ENCODE measurements around the gene NTM.

NTM gene

GRCh38 chr11:131467645-131468394 lies 97.4 kb downstream of the NTM start:
- H3K4me2 ChIP-seq (ENCODE audit: low read length): no peak overlapping the region
- no peak overlapping the region for H3K9ac ChIP-seq (ENCODE audit: low read depth, low read length)
- H3K9me3 ChIP-seq (replicated peaks; ENCODE audit: low read length): no peaks in the 10 kb centered on the region
- no peaks in the 10 kb centered on the region for H3K4me1 ChIP-seq (ENCODE audit: control insufficient read depth, insufficient read depth, low read length)
- no peaks in the 10 kb centered on the region for H3K36me3 ChIP-seq (ENCODE audit: insufficient read depth, low read length)
- H3K4me3 ChIP-seq (ENCODE audit: low read length): no peak overlapping the region
- H3K27me3 ChIP-seq (ENCODE audit: control insufficient read depth, insufficient read depth, low read length): peaks cover 9% of the 10 kb centered on the region

- no peak overlapping the region for H3K4me3 ChIP-seq (ENCODE audit: low read length)
- no peaks in the 10 kb centered on the region for H3K9me3 ChIP-seq (replicated peaks; ENCODE audit: low read length)
- H3K9ac ChIP-seq (ENCODE audit: low read depth, low read length): no peak overlapping the region
- peaks cover 9% of the 10 kb centered on the region for H3K27me3 ChIP-seq (ENCODE audit: control insufficient read depth, insufficient read depth, low read length)
- no peak overlapping the region for H3K4me2 ChIP-seq (ENCODE audit: low read length)
- H3K36me3 ChIP-seq (ENCODE audit: insufficient read depth, low read length): no peaks in the 10 kb centered on the region
- H3K4me1 ChIP-seq (ENCODE audit: control insufficient read depth, insufficient read depth, low read length): no peaks in the 10 kb centered on the region
Measured at GRCh38 chr11:131468565-131468964, 98.2 kb downstream of the NTM start.

GRCh38 chr11:131470216-131470925 lies 100.0 kb downstream of the NTM start:
- no peaks in the 10 kb centered on the region for H3K4me1 ChIP-seq (ENCODE audit: control insufficient read depth, insufficient read depth, low read length)
- H3K4me2 ChIP-seq (ENCODE audit: low read length): no peak overlapping the region
- no peak overlapping the region for H3K9ac ChIP-seq (ENCODE audit: low read depth, low read length)
- no peak overlapping the region for H3K4me3 ChIP-seq (ENCODE audit: low read length)
- no peaks in the 10 kb centered on the region for H3K36me3 ChIP-seq (ENCODE audit: insufficient read depth, low read length)
- no peaks in the 10 kb centered on the region for H3K9me3 ChIP-seq (replicated peaks; ENCODE audit: low read length)
- H3K27me3 ChIP-seq (ENCODE audit: control insufficient read depth, insufficient read depth, low read length): peaks cover 9% of the 10 kb centered on the region

- Histone ChIP-seq H3K4me3 (ENCODE audit: low read length) (no peak overlapping the region), H3K9me3 (replicated peaks; ENCODE audit: low read length) (no peaks in the 10 kb centered on the region), H3K36me3 (ENCODE audit: insufficient read depth, low read length) (no peaks in the 10 kb centered on the region), H3K4me1 (ENCODE audit: control insufficient read depth, insufficient read depth, low read length) (no peaks in the 10 kb centered on the region), H3K27me3 (ENCODE audit: control insufficient read depth, insufficient read depth, low read length) (peaks cover 9% of the 10 kb centered on the region), H3K9ac (ENCODE audit: low read depth, low read length) (no peak overlapping the region), H3K4me2 (ENCODE audit: low read length) (no peak overlapping the region)
Measured at GRCh38 chr11:131471976-131472375, 101.6 kb downstream of the NTM start.

GRCh38 chr11:131474947-131475346 lies 104.5 kb downstream of the NTM start:
- Histone ChIP-seq H3K4me2 (ENCODE audit: low read length) (no peak overlapping the region), H3K4me3 (ENCODE audit: low read length) (no peak overlapping the region), H3K9me3 (replicated peaks; ENCODE audit: low read length) (no peaks in the 10 kb centered on the region), H3K4me1 (ENCODE audit: control insufficient read depth, insufficient read depth, low read length) (no peaks in the 10 kb centered on the region), H3K27me3 (ENCODE audit: control insufficient read depth, insufficient read depth, low read length) (peaks cover 9% of the 10 kb centered on the region), H3K36me3 (ENCODE audit: insufficient read depth, low read length) (no peaks in the 10 kb centered on the region), H3K9ac (ENCODE audit: low read depth, low read length) (no peak overlapping the region)

- Histone ChIP-seq H3K9ac (ENCODE audit: low read depth, low read length) (no peak overlapping the region), H3K36me3 (ENCODE audit: insufficient read depth, low read length) (no peaks in the 10 kb centered on the region), H3K4me3 (ENCODE audit: low read length) (no peak overlapping the region), H3K4me2 (ENCODE audit: low read length) (no peak overlapping the region), H3K4me1 (ENCODE audit: control insufficient read depth, insufficient read depth, low read length) (no peaks in the 10 kb centered on the region), H3K9me3 (replicated peaks; ENCODE audit: low read length) (no peaks in the 10 kb centered on the region), H3K27me3 (ENCODE audit: control insufficient read depth, insufficient read depth, low read length) (no peaks in the 10 kb centered on the region)
Measured at GRCh38 chr11:131476266-131476665, 105.9 kb downstream of the NTM start.

- Histone ChIP-seq H3K27me3 (ENCODE audit: control insufficient read depth, insufficient read depth, low read length) (no peaks in the 10 kb centered on the region), H3K36me3 (ENCODE audit: insufficient read depth, low read length) (no peaks in the 10 kb centered on the region), H3K4me2 (ENCODE audit: low read length) (no peak overlapping the region), H3K9me3 (replicated peaks; ENCODE audit: low read length) (no peaks in the 10 kb centered on the region), H3K4me1 (ENCODE audit: control insufficient read depth, insufficient read depth, low read length) (no peaks in the 10 kb centered on the region), H3K4me3 (ENCODE audit: low read length) (no peak overlapping the region), H3K9ac (ENCODE audit: low read depth, low read length) (no peak overlapping the region)
Measured at GRCh38 chr11:131478341-131478740, 107.9 kb downstream of the NTM start.

- no peaks in the 10 kb centered on the region for H3K36me3 ChIP-seq (ENCODE audit: insufficient read depth, low read length)
- no peak overlapping the region for H3K4me3 ChIP-seq (ENCODE audit: low read length)
- H3K9me3 ChIP-seq (replicated peaks; ENCODE audit: low read length): no peaks in the 10 kb centered on the region
- no peaks in the 10 kb centered on the region for H3K27me3 ChIP-seq (ENCODE audit: control insufficient read depth, insufficient read depth, low read length)
- no peaks in the 10 kb centered on the region for H3K4me1 ChIP-seq (ENCODE audit: control insufficient read depth, insufficient read depth, low read length)
- H3K4me2 ChIP-seq (ENCODE audit: low read length): no peak overlapping the region
- no peak overlapping the region for H3K9ac ChIP-seq (ENCODE audit: low read depth, low read length)
Measured at GRCh38 chr11:131481303-131481702, 110.9 kb downstream of the NTM start.

- Histone ChIP-seq H3K27me3 (ENCODE audit: control insufficient read depth, insufficient read depth, low read length) (no peaks in the 10 kb centered on the region), H3K9ac (ENCODE audit: low read depth, low read length) (no peak overlapping the region), H3K4me2 (ENCODE audit: low read length) (no peak overlapping the region), H3K4me3 (ENCODE audit: low read length) (no peak overlapping the region), H3K9me3 (replicated peaks; ENCODE audit: low read length) (no peaks in the 10 kb centered on the region), H3K4me1 (ENCODE audit: control insufficient read depth, insufficient read depth, low read length) (no peaks in the 10 kb centered on the region), H3K36me3 (ENCODE audit: insufficient read depth, low read length) (no peaks in the 10 kb centered on the region)
Measured at GRCh38 chr11:131481971-131482370, 111.6 kb downstream of the NTM start.

GRCh38 chr11:131483453-131483852 lies 113.0 kb downstream of the NTM start:
- H3K36me3 ChIP-seq (ENCODE audit: insufficient read depth, low read length): no peaks in the 10 kb centered on the region
- H3K27me3 ChIP-seq (ENCODE audit: control insufficient read depth, insufficient read depth, low read length): no peaks in the 10 kb centered on the region
- no peak overlapping the region for H3K4me3 ChIP-seq (ENCODE audit: low read length)
- no peaks in the 10 kb centered on the region for H3K4me1 ChIP-seq (ENCODE audit: control insufficient read depth, insufficient read depth, low read length)
- H3K9ac ChIP-seq (ENCODE audit: low read depth, low read length): no peak overlapping the region
- no peaks in the 10 kb centered on the region for H3K9me3 ChIP-seq (replicated peaks; ENCODE audit: low read length)
- H3K4me2 ChIP-seq (ENCODE audit: low read length): no peak overlapping the region

GRCh38 chr11:131483877-131484276 lies 113.5 kb downstream of the NTM start:
- Histone ChIP-seq H3K9me3 (replicated peaks; ENCODE audit: low read length) (no peaks in the 10 kb centered on the region), H3K4me3 (ENCODE audit: low read length) (no peak overlapping the region), H3K27me3 (ENCODE audit: control insufficient read depth, insufficient read depth, low read length) (no peaks in the 10 kb centered on the region), H3K4me2 (ENCODE audit: low read length) (no peak overlapping the region), H3K4me1 (ENCODE audit: control insufficient read depth, insufficient read depth, low read length) (no peaks in the 10 kb centered on the region), H3K9ac (ENCODE audit: low read depth, low read length) (no peak overlapping the region), H3K36me3 (ENCODE audit: insufficient read depth, low read length) (no peaks in the 10 kb centered on the region)

- Histone ChIP-seq H3K4me1 (ENCODE audit: control insufficient read depth, insufficient read depth, low read length) (no peaks in the 10 kb centered on the region), H3K4me2 (ENCODE audit: low read length) (no peak overlapping the region), H3K9me3 (replicated peaks; ENCODE audit: low read length) (no peaks in the 10 kb centered on the region), H3K27me3 (ENCODE audit: control insufficient read depth, insufficient read depth, low read length) (no peaks in the 10 kb centered on the region), H3K36me3 (ENCODE audit: insufficient read depth, low read length) (no peaks in the 10 kb centered on the region), H3K9ac (ENCODE audit: low read depth, low read length) (no peak overlapping the region), H3K4me3 (ENCODE audit: low read length) (no peak overlapping the region)
Measured at GRCh38 chr11:131486100-131486499, 115.7 kb downstream of the NTM start.
